Measurements from ENCODE around the gene PSMF1.

The PSMF1 gene

GRCh38 chr20:1163105-1163504, 44.7 kb downstream of the PSMF1 start:
- no peaks in the 10 kb centered on the region for H3K9me3 Mint-ChIP-seq
- no peak overlapping the region for H3K27ac Mint-ChIP-seq
- H3K36me3 Mint-ChIP-seq (ENCODE audit: low read depth) = peaks cover 55% of the 10 kb centered on the region
- no peak for DNase-seq (ENCODE audit: low spot score)
- no peak overlapping the region for H3K4me3 Mint-ChIP-seq
- no peaks in the 10 kb centered on the region for H3K27me3 Mint-ChIP-seq (ENCODE audit: low read depth)
- H3K4me1 Mint-ChIP-seq (ENCODE audit: low read depth) = no peaks in the 10 kb centered on the region

- Mint-ChIP-seq H3K36me3 (ENCODE audit: low read depth) (peaks cover 61% of the 10 kb centered on the region), H3K4me1 (ENCODE audit: low read depth) (no peaks in the 10 kb centered on the region), H3K9me3 (no peaks in the 10 kb centered on the region), H3K4me3 (no peak overlapping the region), H3K27ac (no peak overlapping the region), H3K27me3 (ENCODE audit: low read depth) (no peaks in the 10 kb centered on the region)
- no peak for DNase-seq (ENCODE audit: low spot score)
Observed at GRCh38 chr20:1163653-1164052, 45.3 kb downstream of the PSMF1 start.

- no peak for DNase-seq (ENCODE audit: low spot score)
- Mint-ChIP-seq H3K36me3 (ENCODE audit: low read depth) (peaks cover 64% of the 10 kb centered on the region), H3K9me3 (no peaks in the 10 kb centered on the region), H3K27me3 (ENCODE audit: low read depth) (no peaks in the 10 kb centered on the region), H3K27ac (no peak overlapping the region), H3K4me3 (no peak overlapping the region), H3K4me1 (ENCODE audit: low read depth) (no peaks in the 10 kb centered on the region)
Observed at GRCh38 chr20:1164871-1165270, 46.5 kb downstream of the PSMF1 start.

GRCh38 chr20:1165521-1165920, 47.1 kb downstream of the PSMF1 start:
- DNase-seq (ENCODE audit: low spot score) = no peak
- Mint-ChIP-seq H3K4me3 (no peak overlapping the region), H3K4me1 (ENCODE audit: low read depth) (no peaks in the 10 kb centered on the region), H3K36me3 (ENCODE audit: low read depth) (peaks cover 65% of the 10 kb centered on the region), H3K27ac (no peak overlapping the region), H3K27me3 (ENCODE audit: low read depth) (no peaks in the 10 kb centered on the region), H3K9me3 (no peaks in the 10 kb centered on the region)

GRCh38 chr20:1165941-1166340, 47.5 kb downstream of the PSMF1 start:
- Mint-ChIP-seq H3K4me3 (no peak overlapping the region), H3K9me3 (no peaks in the 10 kb centered on the region), H3K27me3 (ENCODE audit: low read depth) (no peaks in the 10 kb centered on the region), H3K36me3 (ENCODE audit: low read depth) (peaks cover 64% of the 10 kb centered on the region), H3K4me1 (ENCODE audit: low read depth) (no peaks in the 10 kb centered on the region), H3K27ac (no peak overlapping the region)
- DNase-seq (ENCODE audit: low spot score) = no peak

GRCh38 chr20:1166948-1167720, 48.7 kb downstream of the PSMF1 start:
- DNase-seq (ENCODE audit: low spot score) = no peak
- H3K27ac Mint-ChIP-seq = no peak overlapping the region

GRCh38 chr20:1169224-1169623, 50.8 kb downstream of the PSMF1 start:
- no peaks in the 10 kb centered on the region for H3K4me1 Mint-ChIP-seq (ENCODE audit: low read depth)
- no peak overlapping the region for H3K27ac Mint-ChIP-seq
- peaks cover 55% of the 10 kb centered on the region for H3K36me3 Mint-ChIP-seq (ENCODE audit: low read depth)
- no peaks in the 10 kb centered on the region for H3K27me3 Mint-ChIP-seq (ENCODE audit: low read depth)
- no peak for DNase-seq (ENCODE audit: low spot score)
- H3K4me3 Mint-ChIP-seq = no peak overlapping the region
- no peaks in the 10 kb centered on the region for H3K9me3 Mint-ChIP-seq

More at GRCh38 chr20:1166948-1167720, 48.7 kb downstream of the PSMF1 start:
- Mint-ChIP-seq H3K36me3 (ENCODE audit: low read depth) (peaks cover 62% of the 10 kb centered on the region), H3K27me3 (ENCODE audit: low read depth) (no peaks in the 10 kb centered on the region), H3K4me1 (ENCODE audit: low read depth) (no peaks in the 10 kb centered on the region), H3K4me3 (no peak overlapping the region), H3K9me3 (no peaks in the 10 kb centered on the region)

GRCh38 chr20:1171461-1172093, 53.2 kb downstream of the PSMF1 start:
- Mint-ChIP-seq H3K4me3 (no peak overlapping the region), H3K4me1 (ENCODE audit: low read depth) (no peaks in the 10 kb centered on the region), H3K27ac (no peak overlapping the region), H3K27me3 (ENCODE audit: low read depth) (no peaks in the 10 kb centered on the region), H3K36me3 (ENCODE audit: low read depth) (peaks cover 33% of the 10 kb centered on the region), H3K9me3 (no peaks in the 10 kb centered on the region)
- DNase-seq (ENCODE audit: low spot score) = no peak

GRCh38 chr20:1173698-1174097, 55.3 kb downstream of the PSMF1 start:
- Mint-ChIP-seq H3K4me1 (ENCODE audit: low read depth) (no peaks in the 10 kb centered on the region), H3K36me3 (ENCODE audit: low read depth) (peaks cover 18% of the 10 kb centered on the region), H3K9me3 (no peaks in the 10 kb centered on the region), H3K27ac (no peak overlapping the region), H3K4me3 (no peak overlapping the region), H3K27me3 (ENCODE audit: low read depth) (no peaks in the 10 kb centered on the region)
- no peak for DNase-seq (ENCODE audit: low spot score)

- H3K27ac Mint-ChIP-seq = no peak overlapping the region
- H3K27me3 Mint-ChIP-seq (ENCODE audit: low read depth) = no peaks in the 10 kb centered on the region
- peaks cover 15% of the 10 kb centered on the region for H3K36me3 Mint-ChIP-seq (ENCODE audit: low read depth)
- no peak for DNase-seq (ENCODE audit: low spot score)
- no peaks in the 10 kb centered on the region for H3K4me1 Mint-ChIP-seq (ENCODE audit: low read depth)
- H3K4me3 Mint-ChIP-seq = no peak overlapping the region
- no peaks in the 10 kb centered on the region for H3K9me3 Mint-ChIP-seq
Observed at GRCh38 chr20:1174787-1175186, 56.4 kb downstream of the PSMF1 start.

GRCh38 chr20:1177680-1178079, 59.3 kb downstream of the PSMF1 start:
- no peak for DNase-seq (ENCODE audit: low spot score)
- Mint-ChIP-seq H3K4me3 (no peak overlapping the region), H3K27me3 (ENCODE audit: low read depth) (peaks cover 4% of the 10 kb centered on the region)

GRCh38 chr20:1178103-1178502, 59.7 kb downstream of the PSMF1 start:
- H3K9me3 Mint-ChIP-seq = no peaks in the 10 kb centered on the region
- no peak overlapping the region for H3K4me3 Mint-ChIP-seq
- no peak for DNase-seq (ENCODE audit: low spot score)
- peaks cover 5% of the 10 kb centered on the region for H3K27me3 Mint-ChIP-seq (ENCODE audit: low read depth)
- no peak overlapping the region for H3K27ac Mint-ChIP-seq
- no peaks in the 10 kb centered on the region for H3K36me3 Mint-ChIP-seq (ENCODE audit: low read depth)
- H3K4me1 Mint-ChIP-seq (ENCODE audit: low read depth) = no peaks in the 10 kb centered on the region

More at GRCh38 chr20:1177680-1178079, 59.3 kb downstream of the PSMF1 start:
- Mint-ChIP-seq H3K9me3 (no peaks in the 10 kb centered on the region), H3K4me1 (ENCODE audit: low read depth) (no peaks in the 10 kb centered on the region), H3K36me3 (ENCODE audit: low read depth) (no peaks in the 10 kb centered on the region), H3K27ac (no peak overlapping the region)

- Mint-ChIP-seq H3K4me1 (ENCODE audit: low read depth) (no peaks in the 10 kb centered on the region), H3K27me3 (ENCODE audit: low read depth) (peaks cover 10% of the 10 kb centered on the region), H3K27ac (no peak overlapping the region)
Observed at GRCh38 chr20:1178623-1179022, 60.2 kb downstream of the PSMF1 start.

GRCh38 chr20:1180949-1181348, 62.5 kb downstream of the PSMF1 start:
- no peak overlapping the region for H3K4me3 Mint-ChIP-seq
- no peaks in the 10 kb centered on the region for H3K9me3 Mint-ChIP-seq
- H3K4me1 Mint-ChIP-seq (ENCODE audit: low read depth) = peaks cover 4% of the 10 kb centered on the region
- DNase-seq (ENCODE audit: low spot score) = no peak
- peaks cover 2% of the 10 kb centered on the region for H3K36me3 Mint-ChIP-seq (ENCODE audit: low read depth)
- no peak overlapping the region for H3K27ac Mint-ChIP-seq
- H3K27me3 Mint-ChIP-seq (ENCODE audit: low read depth) = peaks cover 23% of the 10 kb centered on the region

More at GRCh38 chr20:1178623-1179022, 60.2 kb downstream of the PSMF1 start:
- no peak overlapping the region for H3K4me3 Mint-ChIP-seq
- no peak for DNase-seq (ENCODE audit: low spot score)
- no peaks in the 10 kb centered on the region for H3K9me3 Mint-ChIP-seq
- no peaks in the 10 kb centered on the region for H3K36me3 Mint-ChIP-seq (ENCODE audit: low read depth)

Measured in T-helper 2 cell treated with Interferon-gamma antibody and Interleukin-4, amounts not matched to agents 5 μg/mL and 100 μg/mL, for 36 hours (primary cell).